HEK293 (cell line): ENCODE measurements around the gene TMEM92.

Source experiments
- CTCF ChIA-PET: fragments of 350-600 bp; formaldehyde crosslinking; extraction: SDS; loops from one replicate; lab custom pipeline; 2021; ENCODE audit warnings: antibody characterized with exemption; lab: Yijun Ruan, JAX
- POLR2A ChIA-PET: fragments of 300-600 bp; formaldehyde crosslinking; extraction: SDS; loops from one replicate; lab custom pipeline; 2020; ENCODE audit warnings: antibody characterized with exemption, inconsistent platforms; lab: Yijun Ruan, JAX
- H3K27ac ChIP-seq: fragments of 200-500 bp; sonication (Bioruptor generic); 2 replicates; pipeline ENCODE4 v1.5.1; 2014; ENCODE audit warnings: low read depth, low read length, control low read depth, inconsistent platforms; ENCODE audit errors: extremely low read depth
- H3K36me3 ChIP-seq, 2 experiments: fragments of 200-500 bp in 1 of 2; sonication (Bioruptor generic) in 1 of 2; 1 replicate in 1 of 2; 2 replicates in 1 of 2; pipeline ENCODE4 v1.5.1; 2014 to 2017; ENCODE audit warnings: inconsistent platforms in 2 of 2, low read length in 2 of 2; ENCODE audit not compliant: control insufficient read depth in 2 of 2, insufficient read depth in 1 of 2
- H3K4me1 ChIP-seq: fragments of 200-500 bp; sonication (Bioruptor generic); 2 replicates; pipeline ENCODE4 v1.5.1; 2014; ENCODE audit warnings: mild to moderate bottlenecking, low read length, inconsistent platforms; ENCODE audit not compliant: control insufficient read depth, insufficient read depth
- H3K4me3 ChIP-seq: 2 replicates; pipeline ENCODE4 v1.5.1; 2011; ENCODE audit warnings: low read depth, mild to moderate bottlenecking, control low read depth, low read length, moderate library complexity
- H3K9me3 ChIP-seq: fragments of 200-500 bp; sonication (Bioruptor generic); 2 replicates; pipeline ENCODE4 v1.5.1; 2014; ENCODE audit warnings: low read depth, low read length, inconsistent platforms; ENCODE audit not compliant: control insufficient read depth, insufficient read depth
- BCL6B ChIP-seq: fragments of 450-650 bp; formaldehyde crosslinking; IDR thresholded peaks from 2 replicates; pipeline ENCODE4 v1.5.1; 2017; ENCODE audit warnings: missing biosample characterization, missing genetic modification characterization
- CTCF ChIP-seq: fragments of 450-650 bp; formaldehyde crosslinking; IDR thresholded peaks from 2 replicates; pipeline ENCODE4 v1.5.1; 2016; ENCODE audit warnings: missing biosample characterization, missing genetic modification characterization
- EGR2 ChIP-seq: fragments of 450-650 bp; formaldehyde crosslinking; IDR thresholded peaks from 2 replicates; pipeline ENCODE4 v1.5.1; 2016; ENCODE audit warnings: low read depth, missing biosample characterization, missing genetic modification characterization
- IKZF3 ChIP-seq: fragments of 450-650 bp; IDR thresholded peaks from 2 replicates; pipeline ENCODE4 v1.5.0; 2018; ENCODE audit warnings: missing biosample characterization, mild to moderate bottlenecking, missing genetic modification characterization, moderate library complexity
- MEIS1 ChIP-seq: sonication (generic); formaldehyde crosslinking; IDR thresholded peaks from 2 replicates; pipeline ENCODE4 v1.8.1; 2022; ENCODE audit warnings: missing genetic modification reagents, mild to moderate bottlenecking, borderline replicate concordance
- TSHZ1 ChIP-seq: fragments of 450-650 bp; formaldehyde crosslinking; IDR thresholded peaks from 2 replicates; pipeline ENCODE4 v1.5.1; 2016; ENCODE audit warnings: missing biosample characterization, missing genetic modification characterization, borderline replicate concordance
- WT1 ChIP-seq: fragments of 450-650 bp; formaldehyde crosslinking; IDR thresholded peaks from 2 replicates; pipeline ENCODE4 v1.5.1; 2016; ENCODE audit warnings: missing biosample characterization, missing genetic modification characterization
- YY1 ChIP-seq: fragments of 450-650 bp; formaldehyde crosslinking; IDR thresholded peaks from 2 replicates; pipeline ENCODE4 v1.5.1; 2018; ENCODE audit warnings: missing biosample characterization, missing genetic modification characterization
- ZEB2 ChIP-seq: fragments of 450-650 bp; formaldehyde crosslinking; IDR thresholded peaks from 2 replicates; pipeline ENCODE4 v1.5.1; 2016; ENCODE audit warnings: missing biosample characterization, missing genetic modification characterization
- ZNF114 ChIP-seq: fragments of 450-650 bp; formaldehyde crosslinking; IDR thresholded peaks from 2 replicates; pipeline ENCODE4 v1.5.0; 2017; ENCODE audit warnings: missing biosample characterization, missing genetic modification characterization
- ZNF121 ChIP-seq: fragments of 450-650 bp; formaldehyde crosslinking; IDR thresholded peaks from 2 replicates; pipeline ENCODE4 v1.5.1; 2016; ENCODE audit warnings: missing biosample characterization, missing genetic modification characterization
- ZNF211 ChIP-seq: fragments of 450-650 bp; formaldehyde crosslinking; IDR thresholded peaks from 2 replicates; pipeline ENCODE4 v1.5.1; 2016; ENCODE audit warnings: low read depth, missing biosample characterization, missing genetic modification characterization
- ZNF214 ChIP-seq: fragments of 450-650 bp; formaldehyde crosslinking; IDR thresholded peaks from 2 replicates; pipeline ENCODE4 v1.5.1; 2017; ENCODE audit warnings: missing biosample characterization, mild to moderate bottlenecking, missing genetic modification characterization, borderline replicate concordance
- ZNF341 ChIP-seq: fragments of 450-650 bp; formaldehyde crosslinking; IDR thresholded peaks from 2 replicates; pipeline ENCODE4; 2016; ENCODE audit warnings: low read depth, missing biosample characterization, missing genetic modification characterization
- ZNF394 ChIP-seq: fragments of 450-650 bp; formaldehyde crosslinking; IDR thresholded peaks from 2 replicates; pipeline ENCODE4 v1.5.1; 2016; ENCODE audit warnings: missing biosample characterization, missing genetic modification characterization, mild to moderate bottlenecking, moderate library complexity, borderline replicate concordance
- ZNF510 ChIP-seq: fragments of 450-650 bp; formaldehyde crosslinking; IDR thresholded peaks from 2 replicates; pipeline ENCODE4 v1.5.1; 2018; ENCODE audit warnings: mild to moderate bottlenecking, missing genetic modification characterization, missing biosample characterization; ENCODE audit not compliant: insufficient replicate concordance
- ZNF513 ChIP-seq: fragments of 450-650 bp; IDR thresholded peaks from 2 replicates; pipeline ENCODE4 v1.5.1; 2018; ENCODE audit warnings: missing biosample characterization, missing genetic modification characterization
- ZNF626 ChIP-seq: fragments of 450-650 bp; sonication (Bioruptor Pico); formaldehyde crosslinking; IDR thresholded peaks from 2 replicates; pipeline ENCODE4 v1.5.1; 2018; ENCODE audit warnings: missing biosample characterization, missing genetic modification characterization, inconsistent platforms
- ZNF639 ChIP-seq: fragments of 450-650 bp; formaldehyde crosslinking; IDR thresholded peaks from 2 replicates; pipeline ENCODE4 v1.5.1; 2016; ENCODE audit warnings: missing biosample characterization, missing genetic modification characterization
- ZNF658 ChIP-seq: fragments of 450-650 bp; formaldehyde crosslinking; IDR thresholded peaks from 2 replicates; pipeline ENCODE4; 2016; ENCODE audit warnings: missing biosample characterization, missing genetic modification characterization
- ZNF791 ChIP-seq: fragments of 450-650 bp; formaldehyde crosslinking; IDR thresholded peaks from 2 replicates; pipeline ENCODE4 v1.5.1; 2016; ENCODE audit warnings: missing biosample characterization, missing genetic modification characterization
- ZNF792 ChIP-seq: fragments of 450-650 bp; formaldehyde crosslinking; IDR thresholded peaks from 2 replicates; pipeline ENCODE4 v1.5.1; 2016; ENCODE audit warnings: missing biosample characterization, missing genetic modification characterization
- ZNF830 ChIP-seq: fragments of 450-650 bp; IDR thresholded peaks from 2 replicates; pipeline ENCODE4 v1.5.0; 2018; ENCODE audit warnings: missing biosample characterization, missing genetic modification characterization, low read depth, mild to moderate bottlenecking, moderate library complexity
- ZSCAN16 ChIP-seq: fragments of 450-650 bp; formaldehyde crosslinking; IDR thresholded peaks from 2 replicates; pipeline ENCODE4 v1.5.1; 2016; ENCODE audit warnings: missing biosample characterization, missing genetic modification characterization
- ZSCAN23 ChIP-seq: fragments of 450-650 bp; formaldehyde crosslinking; IDR thresholded peaks from 2 replicates; pipeline ENCODE4 v1.5.1; 2016; ENCODE audit warnings: missing biosample characterization, missing genetic modification characterization
- ZSCAN4 ChIP-seq: fragments of 450-650 bp; formaldehyde crosslinking; IDR thresholded peaks from 2 replicates; pipeline ENCODE4 v1.5.1; 2017; ENCODE audit warnings: missing biosample characterization, missing genetic modification characterization

Gene TMEM92

GRCh38 chr17:50295021-50295420, 20.8 kb downstream of the TMEM92 start:
- Histone ChIP-seq H3K4me1 (no peaks in the 10 kb centered on the region), H3K4me3 (no peak overlapping the region), H3K36me3 (no peaks in the 10 kb centered on the region), H3K9me3 (no peaks in the 10 kb centered on the region), H3K27ac (no peak overlapping the region)
- ChIA-PET POLR2A (no interaction called here), CTCF (interaction anchor here (0.6 to 14.8 kb wide), 16 partner anchors 21 to 720 kb away, joined by 3 to 308 read pairs (median 5); partner anchors contain the start of genes COL1A1, PDK2, SGCA and TMEM92)
- no peak for TF ChIP-seq BCL6B
- TF ChIP-seq MEIS1 (CRISPR knock-in tag), result no peak
- no peak for TF ChIP-seq ZNF639 (tag by site-specific recombination)
- TF ChIP-seq ZNF658 (tag by site-specific recombination), result no peak
- TF ChIP-seq ZNF830 (tag by site-specific recombination), result no peak
- no peak for TF ChIP-seq IKZF3 (tag by site-specific recombination)
- no peak for TF ChIP-seq ZNF214
- TF ChIP-seq YY1 (tag by site-specific recombination), result no peak
- TF ChIP-seq ZNF394 (tag by site-specific recombination), result no peak
- no peak for TF ChIP-seq EGR2 (tag by site-specific recombination)
- no peak for TF ChIP-seq ZNF791 (tag by site-specific recombination)
- no peak for TF ChIP-seq CTCF (tag by site-specific recombination)
- TF ChIP-seq ZNF626 (tag by site-specific recombination), result no peak
- no peak for TF ChIP-seq WT1 (tag by site-specific recombination)
- no peak for TF ChIP-seq ZSCAN16 (tag by site-specific recombination)
- TF ChIP-seq ZNF211 (tag by site-specific recombination), result no peak

- no peak overlapping the region for H3K27ac ChIP-seq
- H3K36me3 ChIP-seq, result no peaks in the 10 kb centered on the region
- H3K9me3 ChIP-seq, result no peaks in the 10 kb centered on the region
- no peak overlapping the region for H3K4me3 ChIP-seq
- ChIA-PET POLR2A (no interaction called here), CTCF (interaction anchor here (0.5 to 14.8 kb wide), 46 partner anchors 9 to 235 kb away, joined by 3 to 308 read pairs (median 5); partner anchors contain the start of genes COL1A1, PDK2, SGCA and TMEM92)
- no peaks in the 10 kb centered on the region for H3K4me1 ChIP-seq
- TF ChIP-seq ZNF510 (tag by site-specific recombination), result no peak
- no peak for TF ChIP-seq ZNF114
- TF ChIP-seq ZNF513 (tag by site-specific recombination), result no peak
- TF ChIP-seq ZEB2 (tag by site-specific recombination), result peak; percentile 40; the same call in 1 of the 2 replicates
- no peak for TF ChIP-seq ZNF341 (tag by site-specific recombination)
- TF ChIP-seq ZSCAN23 (tag by site-specific recombination), result no peak
- TF ChIP-seq TSHZ1 (tag by site-specific recombination), result no peak
- TF ChIP-seq ZNF792 (tag by site-specific recombination), result no peak
- TF ChIP-seq ZSCAN4 (tag by site-specific recombination), result no peak
- TF ChIP-seq ZNF121 (tag by site-specific recombination), result no peak
Measured at GRCh38 chr17:50297407-50297865, 23.2 kb downstream of the TMEM92 start.
